ENCODE measurements around the gene PALLD. TPM values are rescaled to one million over a fixed set of nuclear protein-coding genes. Genes with fewer than 3 reads are reported as not detected.

The PALLD gene
- total and polyA plus RNA-seq, 2 of the 8 experiments (the other 6 are each of a cell fraction or from before 2014, with no cell fraction given): 10.5 to 25.0 TPM

DNA sequence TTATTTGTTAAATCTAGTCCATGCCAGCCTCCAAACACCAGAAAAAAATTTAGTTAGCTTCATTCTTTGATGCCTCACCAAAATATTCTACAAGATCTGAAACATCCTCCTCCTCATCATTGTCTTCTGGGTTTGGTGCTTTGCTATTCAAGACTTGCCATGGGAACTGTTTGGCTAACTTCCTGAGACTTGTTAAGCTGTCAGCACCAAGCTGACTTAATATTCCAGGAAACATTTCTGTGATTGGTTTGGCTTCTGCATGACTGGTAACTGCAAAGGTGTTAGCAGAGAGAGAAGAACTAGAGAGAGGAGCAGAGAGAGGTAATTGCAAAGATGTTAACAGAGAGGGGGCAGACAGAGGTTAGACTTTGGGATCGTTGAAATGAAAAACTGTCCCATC is 101.3 kb downstream of the PALLD start:
- no peak overlapping the region for H4K91ac ChIP-seq (replicated peaks; ENCODE audit: insufficient read length, low read length)
- no peak overlapping the region for H3K23ac ChIP-seq (ENCODE audit: insufficient read length)
- FAIRE-seq (no peak), DNase-seq (ENCODE audit: low read depth in 1 of 2, low spot score in 2 of 2) (no peak)
- no peaks in the 10 kb centered on the region for H3K9me3 ChIP-seq (ENCODE audit: insufficient read depth in 2 of 2, low read depth in 1 of 2, low read length in 1 of 2)
- H2BK5ac ChIP-seq (ENCODE audit: low read depth, low read length): no peak overlapping the region
- H4K8ac ChIP-seq (ENCODE audit: extremely low read depth, insufficient read depth, low read length): no peak overlapping the region
- H2AFZ ChIP-seq (ENCODE audit: low read length): no peak overlapping the region
- H3K4me2 ChIP-seq (ENCODE audit: insufficient read depth in 1 of 2, low read depth in 2 of 2, low read length in 2 of 2): no peak overlapping the region
- H2BK12ac ChIP-seq (ENCODE audit: low read depth, low read length): no peak overlapping the region
- ChIA-PET POLR2A (ENCODE audit: partially characterized antibody) (no interaction called here), CTCF (ENCODE audit: partially characterized antibody) (interaction anchor here (1.5 kb wide), 1 partner anchor 13 kb away, joined by 7 read pairs; no protein-coding TSS in a partner anchor)
- H3K4ac ChIP-seq (replicated peaks; ENCODE audit: insufficient read length, low read depth, low read length): no peak overlapping the region
- no peak overlapping the region for H2AK5ac ChIP-seq (ENCODE audit: low read depth, low read length)
- no peak overlapping the region for H2BK15ac ChIP-seq (ENCODE audit: low read length)
- H3K14ac ChIP-seq (ENCODE audit: insufficient read length): no peak overlapping the region
- no peak overlapping the region for H4K5ac ChIP-seq (ENCODE audit: insufficient read length, low read depth, low read length)
- no peak overlapping the region for H3K27ac ChIP-seq (ENCODE audit: low read depth, low read length)
- H2BK20ac ChIP-seq (ENCODE audit: low read length): no peak overlapping the region
- H3K56ac ChIP-seq (replicated peaks; ENCODE audit: insufficient read length, low read depth, low read length): no peak overlapping the region
- no peaks in the 10 kb centered on the region for H3K36me3 ChIP-seq (ENCODE audit: control insufficient read depth in 2 of 4, insufficient read depth in 4 of 4, low read length in 3 of 4)
- no peaks in the 10 kb centered on the region for H4K20me1 ChIP-seq (replicated peaks in 1 of 2; ENCODE audit: control insufficient read depth in 1 of 2, insufficient read depth in 2 of 2, low read length in 2 of 2)
- no peak overlapping the region for H3K18ac ChIP-seq (ENCODE audit: extremely low read depth, low read length)
- TF ChIP-seq RNF2 (IDR thresholded peaks at IDR 0.05; ENCODE audit: borderline replicate concordance, low read depth, low read length, missing control alignments, poor library complexity, severe bottlenecking) (no peak), POLR2A (IDR thresholded peaks at IDR 0.05; ENCODE audit: control extremely low read depth in 1 of 2, low read depth in 2 of 2, low read length in 2 of 2) (no peak), FOSL1 (IDR thresholded peaks at IDR 0.05; ENCODE audit: insufficient read depth, low read depth, low read length) (no peak), JUN (IDR thresholded peaks at IDR 0.05; ENCODE audit: low read depth, low read length) (no peak), ASH2L (IDR thresholded peaks at IDR 0.05; ENCODE audit: low read length) (no peak), TBP (IDR thresholded peaks at IDR 0.05; ENCODE audit: low read depth, low read length) (no peak)
- TF ChIP-seq, protein P1, sequence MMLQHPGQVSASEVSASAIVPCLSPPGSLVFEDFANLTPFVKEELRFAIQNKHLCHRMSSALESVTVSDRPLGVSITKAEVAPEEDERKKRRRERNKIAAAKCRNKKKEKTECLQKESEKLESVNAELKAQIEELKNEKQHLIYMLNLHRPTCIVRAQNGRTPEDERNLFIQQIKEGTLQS (IDR thresholded peaks at IDR 0.05; ENCODE audit: insufficient read depth, low read depth, low read length): no peak
- no peak overlapping the region for H3K4me3 ChIP-seq (ENCODE audit: extremely low read depth in 1 of 4, insufficient read depth in 2 of 4, low read depth in 3 of 4, low read length in 4 of 4)
- no peaks in the 10 kb centered on the region for H3K23me2 ChIP-seq (ENCODE audit: low read depth, low read length)
- no peak overlapping the region for H2BK120ac ChIP-seq (replicated peaks; ENCODE audit: low read depth, low read length)
- H3K79me2 ChIP-seq (ENCODE audit: control insufficient read depth in 1 of 2, insufficient read depth in 2 of 2, low read length in 2 of 2): no peaks in the 10 kb centered on the region
- H3K4me1 ChIP-seq (replicated peaks in 1 of 4; ENCODE audit: control insufficient read depth in 3 of 4, insufficient read depth in 4 of 4, low read length in 3 of 4): no peaks in the 10 kb centered on the region
- no peaks in the 10 kb centered on the region for H3K27me3 ChIP-seq (replicated peaks in 1 of 4; ENCODE audit: control insufficient read depth in 3 of 4, extremely low read depth in 1 of 4, insufficient read depth in 3 of 4, low read length in 3 of 4)
- H3K9ac ChIP-seq (replicated peaks in 1 of 4; ENCODE audit: extremely low read depth in 1 of 4, low read depth in 3 of 4, low read length in 3 of 4): no peak overlapping the region
- no peaks in the 10 kb centered on the region for H3K79me1 ChIP-seq (ENCODE audit: low read depth, low read length)
- WGBS, 2 experiments (ENCODE audit: extremely low coverage in 1 of 2, insufficient coverage in 1 of 2, insufficient read length in 1 of 2, insufficient replicate concordance in 2 of 2, low coverage in 1 of 2, low lambda C conversion rate in 2 of 2, missing lambda C conversion rate in 1 of 2): 83% methylated on average over 1 of the region's 1 CpG; no CpG with 5 or more reads in 1 of the 2 experiments

Data from H1 (cell line).